KMS-11 (cell line): ENCODE measurements around the gene TAS2R8.

Experiments
- H2AFZ ChIP-seq: fragments of 200-600 bp; sonication (generic); 2 replicates; pipeline ENCODE4 v1.6.1; 2016; ENCODE audit warnings: antibody characterized with exemption, mixed run types, low read depth
- H3K27ac ChIP-seq: fragments of 200-600 bp; sonication (generic); 2 replicates; pipeline ENCODE4 v1.6.1; 2016; ENCODE audit warnings: mild to moderate bottlenecking, mixed run types
- H3K27me3 ChIP-seq: fragments of 200-600 bp; sonication (generic); 2 replicates; pipeline ENCODE4 v1.6.1; 2017; ENCODE audit warnings: mild to moderate bottlenecking, low read depth, mixed run types, moderate library complexity; ENCODE audit not compliant: insufficient read depth
- H3K36me3 ChIP-seq: fragments of 200-600 bp; sonication (generic); 2 replicates; pipeline ENCODE4 v1.6.1; 2017; ENCODE audit warnings: mild to moderate bottlenecking, mixed run types; ENCODE audit not compliant: insufficient read depth
- H3K4me1 ChIP-seq: fragments of 200-600 bp; sonication (generic); 2 replicates; pipeline ENCODE4 v1.6.1; 2016; ENCODE audit warnings: mild to moderate bottlenecking, low read depth, mixed run types; ENCODE audit not compliant: poor library complexity, severe bottlenecking
- H3K4me2 ChIP-seq: fragments of 200-600 bp; sonication (generic); 2 replicates; pipeline ENCODE4 v1.7.0; 2016; ENCODE audit warnings: mild to moderate bottlenecking, mixed run types
- H3K4me3 ChIP-seq: fragments of 200-600 bp; sonication (generic); IDR thresholded peaks from 2 replicates; pipeline ENCODE4 v1.6.1; 2017; ENCODE audit warnings: low read depth, low read length, mixed read lengths; ENCODE audit not compliant: insufficient read depth
- H3K79me2 ChIP-seq: fragments of 200-600 bp; sonication (generic); 2 replicates; pipeline ENCODE4 v1.6.1; 2016; ENCODE audit warnings: low read depth, mixed run types; ENCODE audit not compliant: insufficient read depth
- H3K9ac ChIP-seq: fragments of 200-600 bp; sonication (generic); 2 replicates; pipeline ENCODE4 v1.6.1; 2016; ENCODE audit warnings: mild to moderate bottlenecking, mixed run types
- H4K20me1 ChIP-seq: fragments of 200-600 bp; sonication (generic); 2 replicates; pipeline ENCODE4 v1.6.1; 2016; ENCODE audit warnings: mild to moderate bottlenecking, mixed run types; ENCODE audit not compliant: insufficient read depth
- TF ChIP-seq, protein P1 (sequence below): fragments of 200-600 bp; sonication (generic); conservative IDR thresholded peaks from 2 replicates; pipeline ENCODE4 v1.6.1; 2017; ENCODE audit warnings: low read depth, mild to moderate bottlenecking, antibody characterized with exemption, low read length, moderate library complexity, mixed read lengths

The TAS2R8 gene

GRCh38 chr12:10826258-10826657 lies 19.2 kb upstream of the TAS2R8 start, which contains the start of gene TAS2R10:
Gene TAS2R10, minus strand, starts transcription at chr12:10826358. Its CDS starts 89 bp downstream, at chr12:10826269.
- H3K4me1 ChIP-seq, result no peaks in the 10 kb centered on the region
- H3K4me2 ChIP-seq, result no peak within 1 kb of the TSS
- H3K79me2 ChIP-seq, result no peaks in the 10 kb centered on the region
- H3K27ac ChIP-seq, result no peak within 1 kb of the TSS
- H3K36me3 ChIP-seq, result no peaks in the 10 kb centered on the region
- no peak within 1 kb of the TSS for H2AFZ ChIP-seq
- no peak within 1 kb of the TSS for H3K4me3 ChIP-seq
- no peaks in the 10 kb centered on the region for H3K27me3 ChIP-seq
- H3K9ac ChIP-seq, result no peak within 1 kb of the TSS
- TF ChIP-seq, protein P1, sequence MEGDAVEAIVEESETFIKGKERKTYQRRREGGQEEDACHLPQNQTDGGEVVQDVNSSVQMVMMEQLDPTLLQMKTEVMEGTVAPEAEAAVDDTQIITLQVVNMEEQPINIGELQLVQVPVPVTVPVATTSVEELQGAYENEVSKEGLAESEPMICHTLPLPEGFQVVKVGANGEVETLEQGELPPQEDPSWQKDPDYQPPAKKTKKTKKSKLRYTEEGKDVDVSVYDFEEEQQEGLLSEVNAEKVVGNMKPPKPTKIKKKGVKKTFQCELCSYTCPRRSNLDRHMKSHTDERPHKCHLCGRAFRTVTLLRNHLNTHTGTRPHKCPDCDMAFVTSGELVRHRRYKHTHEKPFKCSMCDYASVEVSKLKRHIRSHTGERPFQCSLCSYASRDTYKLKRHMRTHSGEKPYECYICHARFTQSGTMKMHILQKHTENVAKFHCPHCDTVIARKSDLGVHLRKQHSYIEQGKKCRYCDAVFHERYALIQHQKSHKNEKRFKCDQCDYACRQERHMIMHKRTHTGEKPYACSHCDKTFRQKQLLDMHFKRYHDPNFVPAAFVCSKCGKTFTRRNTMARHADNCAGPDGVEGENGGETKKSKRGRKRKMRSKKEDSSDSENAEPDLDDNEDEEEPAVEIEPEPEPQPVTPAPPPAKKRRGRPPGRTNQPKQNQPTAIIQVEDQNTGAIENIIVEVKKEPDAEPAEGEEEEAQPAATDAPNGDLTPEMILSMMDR, result no peak
- H4K20me1 ChIP-seq, result no peaks in the 10 kb centered on the region

GRCh38 chr12:10824957-10825356 lies 17.9 kb upstream of the TAS2R8 start:
- H3K4me2 ChIP-seq, result no peak overlapping the region
- no peak overlapping the region for H3K9ac ChIP-seq
- H3K79me2 ChIP-seq, result no peaks in the 10 kb centered on the region
- H3K4me3 ChIP-seq, result no peak overlapping the region
- H3K27me3 ChIP-seq, result no peaks in the 10 kb centered on the region
- H2AFZ ChIP-seq, result no peak overlapping the region
- H3K27ac ChIP-seq, result no peak overlapping the region
- TF ChIP-seq, protein P1, result no peak
- H3K36me3 ChIP-seq, result no peaks in the 10 kb centered on the region
- H3K4me1 ChIP-seq, result no peaks in the 10 kb centered on the region
- H4K20me1 ChIP-seq, result no peaks in the 10 kb centered on the region

- H2AFZ ChIP-seq, result no peak overlapping the region
- H3K4me2 ChIP-seq, result no peak overlapping the region
- TF ChIP-seq, protein P1, result no peak
- no peaks in the 10 kb centered on the region for H3K36me3 ChIP-seq
- H3K27me3 ChIP-seq, result no peaks in the 10 kb centered on the region
- H4K20me1 ChIP-seq, result no peaks in the 10 kb centered on the region
- H3K79me2 ChIP-seq, result no peaks in the 10 kb centered on the region
- H3K9ac ChIP-seq, result no peak overlapping the region
- H3K4me1 ChIP-seq, result no peaks in the 10 kb centered on the region
- no peak overlapping the region for H3K4me3 ChIP-seq
- H3K27ac ChIP-seq, result no peak overlapping the region
These were observed 4.9 kb upstream of the TAS2R8 start for GRCh38 chr12:10811883-10812536.

- H2AFZ ChIP-seq, result no peak within 1 kb of the TSS
- H4K20me1 ChIP-seq, result no peaks in the 10 kb centered on the region
- H3K27ac ChIP-seq, result no peak within 1 kb of the TSS
- no peaks in the 10 kb centered on the region for H3K36me3 ChIP-seq
- TF ChIP-seq, protein P1, result no peak
- no peaks in the 10 kb centered on the region for H3K27me3 ChIP-seq
- no peaks in the 10 kb centered on the region for H3K79me2 ChIP-seq
- H3K4me2 ChIP-seq, result no peak within 1 kb of the TSS
- no peak within 1 kb of the TSS for H3K9ac ChIP-seq
- no peaks in the 10 kb centered on the region for H3K4me1 ChIP-seq
- no peak within 1 kb of the TSS for H3K4me3 ChIP-seq
These were observed 3.0 kb upstream of the TAS2R8 start, which contains the start of gene TAS2R9 for GRCh38 chr12:10810068-10810467. Gene TAS2R9, minus strand, starts transcription at chr12:10810168. Its CDS starts 93 bp downstream, at chr12:10810075.
